K562 (cell line): ENCODE results near the gene CALY. TPM values are rescaled to one million over a fixed set of nuclear protein-coding genes. Genes with fewer than 3 reads are reported as not detected.
A peak's percentile ranks its signal among the peaks of the same experiment; 100 is the strongest.

Source experiments
- CTCF ChIP-seq, 3 experiments: IDR thresholded peaks in 2 of 3; conservative IDR thresholded peaks in 1 of 3; 2 replicates each; pipeline ENCODE4 v1.5.1; 2011 to 2012; ENCODE audit warnings: low read length in 3 of 3, mild to moderate bottlenecking in 3 of 3, control low read depth in 2 of 3, improper control_type of control experiment in 1 of 3, inconsistent platforms in 1 of 3, low read depth in 1 of 3, mixed read lengths in 1 of 3, moderate library complexity in 1 of 3; ENCODE audit not compliant: insufficient read depth in 2 of 3
- ERF ChIP-seq: fragments of 450-650 bp; formaldehyde crosslinking; IDR thresholded peaks from 2 replicates; pipeline ENCODE4 v1.4.0; 2020; ENCODE audit warnings: mild to moderate bottlenecking, mixed read lengths
- HSF4 ChIP-seq: fragments of 250-450 bp; sonication (Bioruptor Pico); IDR thresholded peaks from 2 replicates; pipeline ENCODE4 v2.1.2; 2022; ENCODE audit warnings: mild to moderate bottlenecking, moderate library complexity, borderline replicate concordance
- ILF3 ChIP-seq: fragments of 450-650 bp; IDR thresholded peaks from 2 replicates; pipeline ENCODE4 v1.6.1; 2018; ENCODE audit warnings: antibody characterized with exemption, mild to moderate bottlenecking, moderate library complexity, borderline replicate concordance
- L3MBTL2 ChIP-seq: fragments of 450-650 bp; IDR thresholded peaks from 2 replicates; pipeline ENCODE4 v1.6.1; 2016; ENCODE audit warnings: mild to moderate bottlenecking, moderate library complexity
- REST ChIP-seq, 2 experiments: fragments of 450-650 bp; formaldehyde crosslinking in 1 of 2; IDR thresholded peaks; 2 replicates each; pipeline versions ENCODE4 v1.4.0 to v1.6.1; 2014 to 2020; ENCODE audit warnings: mild to moderate bottlenecking in 2 of 2, borderline replicate concordance in 1 of 2, low read depth in 1 of 2
- ZNF436 ChIP-seq: fragments of 250-450, 450-650 bp; sonication (Bioruptor Pico); formaldehyde crosslinking; IDR thresholded peaks from 2 replicates; pipeline ENCODE4 v1.7.0; 2020; ENCODE audit warnings: mild to moderate bottlenecking
- ZNF778 ChIP-seq: fragments of 450-650 bp; formaldehyde crosslinking; IDR thresholded peaks from 2 replicates; pipeline ENCODE4 v1.4.0; 2020; ENCODE audit warnings: mild to moderate bottlenecking, moderate library complexity
- polyA plus RNA-seq, 8 experiments: library from polyadenylated mRNA; depleted of rRNA in 4 of 8; stranded (reverse) in 5 of 8; unstranded in 3 of 8; fragments of >200 nt; fragmentation: Nextera tagmentation in 2 of 8; fragmentation: Illumina TruSeq in 1 of 8; extraction: Ambion mirVana in 2 of 8; extraction: Trizol in 1 of 8; gene quantifications; 2 replicates each; pipeline versions ENCODE4 v1.2.1 to v1.2.3, GENCODE V29; 2011 to 2014; ENCODE audit warnings: inconsistent platforms in 1 of 8, missing spikeins in 1 of 8
- total RNA-seq, 7 experiments: library from RNA; depleted of rRNA in 6 of 7; stranded (reverse); fragments of >200 nt in 6 of 7; fragmentation: Illumina TruSeq in 2 of 7; extraction: Trizol in 2 of 7; gene quantifications; 2 replicates each; pipeline versions ENCODE4 v1.2.1 to v1.2.3, GENCODE V29; 2011 to 2021; ENCODE audit warnings: low replicate concordance in 1 of 7

Gene CALY
- total and polyA plus RNA-seq, 9 of the 15 experiments (the other 6 are each of a cell fraction or from before 2014, with no cell fraction given): not detected

GRCh38 chr10:133329491-133330202 lies 7.0 kb downstream of the CALY start (continued):
- TF ChIP-seq REST (IDR thresholded peaks at IDR 0.05; ENCODE audit: borderline replicate concordance) (peak; percentile 72; the same call in 1 of the 2 replicates), REST (CRISPR knock-in tag; IDR thresholded peaks at IDR 0.05; ENCODE audit: low read depth) (no peak), ERF (no peak), L3MBTL2 (0 out of 2 replicates have a peak, but pooled peaks have one; percentile 27), HSF4 (CRISPR knock-in tag) (no peak), ZNF436 (no peak), ILF3 (no peak), CTCF (IDR thresholded peaks at IDR 0.05 in 2 of 3, conservative IDR thresholded peaks at IDR 0.05 in 1 of 3; ENCODE audit: insufficient read depth in 2 of 3, low read depth in 1 of 3, low read length in 3 of 3) (peak; percentile 79 to 90 (median 87)), ZNF778 (no peak)
